Stomach (tissue), 9 donors: ENCODE data around the gene CSTF1. TPM values are rescaled to one million over a fixed set of nuclear protein-coding genes. Genes with fewer than 3 reads are reported as not detected.
A peak's percentile ranks its signal among the peaks of the same experiment; 100 is the strongest.

Experiments used
- DNase-seq, 2 donors: peaks; one replicate each; pipeline versions ENCODE4 v3.0.0 to v3.0.0-alpha.2; 2013 to 2019
- H3K27ac ChIP-seq, 5 donors: fragments of 200-600 bp in 4 of 5; sonication (generic) in 4 of 5; one replicate each; pipeline ENCODE4 v1.5.1; 2013 to 2019; ENCODE audit warnings: mild to moderate bottlenecking in 1 of 5, moderate library complexity in 1 of 5
- H3K27me3 ChIP-seq, 3 donors: fragments of 200-600 bp; sonication (generic); one replicate each; pipeline ENCODE4 v1.5.1; 2017 to 2019; ENCODE audit warnings: mixed run types in 1 of 3
- H3K36me3 ChIP-seq, 4 donors: fragments of 200-600 bp; sonication (generic); 1 replicate in 3 of 4; 2 replicates in 1 of 4; pipeline ENCODE4 v1.5.1; 2016 to 2019
- H3K4me1 ChIP-seq, 4 donors: fragments of 200-600 bp; sonication (generic); one replicate each; pipeline ENCODE4 v1.5.1; 2016 to 2019
- H3K4me3 ChIP-seq, 4 donors: fragments of 200-600 bp; sonication (generic) in 3 of 4; one replicate each; pipeline ENCODE4 v1.5.1; 2016 to 2019; ENCODE audit warnings: mild to moderate bottlenecking in 1 of 4
- H3K9me3 ChIP-seq, 4 donors: fragments of 200-600 bp; sonication (generic); one replicate each; pipeline ENCODE4 v1.5.1; 2016 to 2019
- EP300 ChIP-seq: sonication (generic); formaldehyde crosslinking; IDR thresholded peaks from one replicate; pipeline ENCODE4 v1.6.1; 2017; ENCODE audit warnings: antibody characterized with exemption
- POLR2A ChIP-seq, 4 donors: fragments of 450-650 bp; IDR thresholded peaks; one replicate each; pipeline ENCODE4 v1.6.1; 2016; ENCODE audit warnings: antibody characterized with exemption in 4 of 4, control low read depth in 2 of 4, mild to moderate bottlenecking in 1 of 4, moderate library complexity in 1 of 4
- POLR2AphosphoS5 ChIP-seq, 3 donors: sonication (generic); formaldehyde crosslinking; IDR thresholded peaks; one replicate each; pipeline ENCODE4 v1.6.1; 2016; ENCODE audit warnings: antibody characterized with exemption in 3 of 3
- WGBS, 5 donors: extraction: QIAGEN DNeasy Blood & Tissue Kit in 3 of 5; methylation state at CpG; one replicate each; pipeline versions ENCODE4 v1.1.5 to v1.1.7; 2013 to 2018; 5-methylcytosine and 5-hydroxymethylcytosine counted together
- intact Hi-C: fragments of 100-400 bp; cut with DNase I; formaldehyde crosslinking; loops from one replicate; pipeline ENCODE4 v1.15.1; 2023; ENCODE audit warnings: low total_unique reads
- polyA plus RNA-seq, 3 donors: library from polyadenylated mRNA; stranded (reverse); fragments of 200-250 nt; gene quantifications; one replicate each; pipeline ENCODE4 v1.2.3, GENCODE V29; 2013
- total RNA-seq, 5 donors: library from RNA; depleted of rRNA; stranded (reverse); fragments of >200 nt; gene quantifications; one replicate each; pipeline versions ENCODE4 v1.1.0 to v1.2.3, GENCODE V29; 2014 to 2016
- TF ChIP-seq, protein P1 (sequence below), 7 experiments: fragments of 450-650 bp in 4 of 7; fragments of 200-600 bp in 3 of 7; sonication (generic) in 3 of 7; IDR thresholded peaks; one replicate each; pipeline ENCODE4 v1.5.1; 2016 to 2019; ENCODE audit warnings: antibody characterized with exemption in 7 of 7, control low read depth in 2 of 7, mild to moderate bottlenecking in 1 of 7
- donor health status: healthy with polysubstance abuse.
- donor health status: Bipolar disorder and iron deficiency.
- donor health status: healthy.

The CSTF1 gene
- total and polyA plus RNA-seq, 8 donors: 7.1 to 86.2 (median 17.1) TPM

DNA sequence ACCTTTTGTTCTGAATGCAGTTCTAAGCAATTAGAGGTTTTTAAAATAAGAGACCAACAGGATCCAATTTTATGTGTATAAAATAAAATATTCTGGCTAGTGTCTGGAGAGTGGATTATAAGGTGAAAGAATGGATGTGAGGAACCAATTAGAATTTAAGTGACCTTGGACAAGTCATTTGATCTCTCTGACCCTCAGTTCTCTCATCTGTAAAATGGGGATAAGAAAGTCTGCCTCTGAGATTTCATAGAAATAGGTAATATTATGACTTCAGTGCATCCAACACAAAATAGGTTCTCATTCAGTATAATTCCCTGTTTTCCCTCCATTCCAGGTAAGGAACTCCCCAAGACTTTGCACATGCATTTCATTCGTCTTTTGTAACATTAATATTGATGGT lies 38.5 kb downstream of the CSTF1 start:
- DNase-seq: no peak
- no peaks in the 10 kb centered on the region for H3K36me3 ChIP-seq
- intact Hi-C loops: no loop called here
- no peak overlapping the region for H3K27ac ChIP-seq
- H3K9me3 ChIP-seq: no peaks in the 10 kb centered on the region
- no peaks in the 10 kb centered on the region for H3K27me3 ChIP-seq
- TF ChIP-seq, protein P1, sequence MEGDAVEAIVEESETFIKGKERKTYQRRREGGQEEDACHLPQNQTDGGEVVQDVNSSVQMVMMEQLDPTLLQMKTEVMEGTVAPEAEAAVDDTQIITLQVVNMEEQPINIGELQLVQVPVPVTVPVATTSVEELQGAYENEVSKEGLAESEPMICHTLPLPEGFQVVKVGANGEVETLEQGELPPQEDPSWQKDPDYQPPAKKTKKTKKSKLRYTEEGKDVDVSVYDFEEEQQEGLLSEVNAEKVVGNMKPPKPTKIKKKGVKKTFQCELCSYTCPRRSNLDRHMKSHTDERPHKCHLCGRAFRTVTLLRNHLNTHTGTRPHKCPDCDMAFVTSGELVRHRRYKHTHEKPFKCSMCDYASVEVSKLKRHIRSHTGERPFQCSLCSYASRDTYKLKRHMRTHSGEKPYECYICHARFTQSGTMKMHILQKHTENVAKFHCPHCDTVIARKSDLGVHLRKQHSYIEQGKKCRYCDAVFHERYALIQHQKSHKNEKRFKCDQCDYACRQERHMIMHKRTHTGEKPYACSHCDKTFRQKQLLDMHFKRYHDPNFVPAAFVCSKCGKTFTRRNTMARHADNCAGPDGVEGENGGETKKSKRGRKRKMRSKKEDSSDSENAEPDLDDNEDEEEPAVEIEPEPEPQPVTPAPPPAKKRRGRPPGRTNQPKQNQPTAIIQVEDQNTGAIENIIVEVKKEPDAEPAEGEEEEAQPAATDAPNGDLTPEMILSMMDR (IDR thresholded peaks at IDR 0.05): no peak
- no peak for TF ChIP-seq POLR2A (IDR thresholded peaks at IDR 0.05)
- no peak overlapping the region for H3K4me3 ChIP-seq
- H3K4me1 ChIP-seq: peaks cover 0 to 22% (median 5%) of the 10 kb centered on the region in 4 donors
- WGBS, 5 donors: 63 to 84% (median 79%) methylated on average over 1 of the region's 1 CpG

DNA sequence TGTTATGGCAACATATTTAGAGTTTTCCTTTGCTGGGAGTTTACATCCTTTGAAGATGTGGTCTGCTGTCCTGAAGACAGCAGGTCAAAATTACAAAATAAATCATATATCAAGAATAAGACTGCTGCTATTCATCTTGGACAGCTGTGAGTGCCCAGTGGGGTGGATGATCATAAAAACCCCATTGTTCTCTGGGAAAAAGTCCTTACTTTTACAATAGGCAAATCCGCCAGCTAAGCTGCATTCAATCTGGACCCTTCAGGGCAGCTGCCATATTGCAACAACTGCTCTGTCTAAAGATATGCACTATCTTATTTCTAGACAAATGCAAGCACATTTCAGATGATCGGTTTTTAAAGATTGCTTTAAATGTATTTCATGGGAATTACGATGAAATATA lies 39.0 kb downstream of the CSTF1 start:
- H3K4me1 ChIP-seq: peaks cover 0 to 22% (median 5%) of the 10 kb centered on the region in 4 donors
- H3K36me3 ChIP-seq: no peaks in the 10 kb centered on the region
- no peak for TF ChIP-seq EP300
- DNase-seq: no peak
- intact Hi-C loops: no loop called here
- no peaks in the 10 kb centered on the region for H3K27me3 ChIP-seq
- WGBS, 5 donors: 85 to 93% (median 89%) methylated on average over 3 of the region's 3 CpGs
- H3K4me3 ChIP-seq: no peak overlapping the region
- no peaks in the 10 kb centered on the region for H3K9me3 ChIP-seq
- no peak overlapping the region for H3K27ac ChIP-seq

DNA sequence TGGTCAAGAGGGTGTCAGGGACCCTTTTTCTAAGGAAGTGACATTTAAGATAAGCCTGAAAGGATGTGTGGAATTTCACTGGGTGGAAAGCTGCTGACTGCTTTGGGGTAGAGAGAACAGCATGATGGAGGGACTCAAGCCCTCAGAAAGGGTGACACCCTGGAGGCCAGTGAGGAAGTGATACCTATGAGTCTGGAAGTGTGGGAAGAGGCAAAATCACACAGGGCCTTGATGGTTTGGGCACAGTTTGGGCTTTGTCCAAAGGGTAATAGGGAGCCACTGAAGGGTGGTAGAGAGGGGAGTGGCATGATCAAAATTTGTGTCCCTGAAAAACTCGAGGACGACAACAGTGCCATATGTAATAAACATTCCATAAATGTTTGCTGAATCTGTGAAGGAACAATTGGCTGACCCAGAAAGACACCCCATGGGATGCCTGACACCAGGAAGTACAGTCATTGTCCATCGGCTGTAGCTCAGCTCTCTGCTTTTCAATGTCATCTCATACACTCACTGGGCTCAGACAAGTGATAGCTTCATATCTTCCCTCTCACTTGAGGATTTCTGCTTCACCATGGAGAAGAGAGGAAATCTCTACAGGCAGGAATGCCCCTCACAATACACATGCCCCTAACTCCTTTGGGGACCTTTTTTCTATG lies 40.9 kb downstream of the CSTF1 start:
- Histone ChIP-seq H3K9me3 (no peaks in the 10 kb centered on the region), H3K4me3 (no peak overlapping the region), H3K27me3 (no peaks in the 10 kb centered on the region), H3K36me3 (no peaks in the 10 kb centered on the region), H3K4me1 (peaks cover 0 to 22% (median 5%) of the 10 kb centered on the region in 4 donors), H3K27ac (no peak overlapping the region)
- intact Hi-C loops: no loop called here
- TF ChIP-seq, protein P1 (IDR thresholded peaks at IDR 0.05): no peak
- no peak for TF ChIP-seq POLR2A (IDR thresholded peaks at IDR 0.05)
- TF ChIP-seq EP300: no peak
- TF ChIP-seq POLR2AphosphoS5 (IDR thresholded peaks at IDR 0.05): no peak
- 60 to 76% (median 65%) methylated on average over 3 of the region's 3 CpGs for WGBS, 5 donors
- no peak for DNase-seq

DNA sequence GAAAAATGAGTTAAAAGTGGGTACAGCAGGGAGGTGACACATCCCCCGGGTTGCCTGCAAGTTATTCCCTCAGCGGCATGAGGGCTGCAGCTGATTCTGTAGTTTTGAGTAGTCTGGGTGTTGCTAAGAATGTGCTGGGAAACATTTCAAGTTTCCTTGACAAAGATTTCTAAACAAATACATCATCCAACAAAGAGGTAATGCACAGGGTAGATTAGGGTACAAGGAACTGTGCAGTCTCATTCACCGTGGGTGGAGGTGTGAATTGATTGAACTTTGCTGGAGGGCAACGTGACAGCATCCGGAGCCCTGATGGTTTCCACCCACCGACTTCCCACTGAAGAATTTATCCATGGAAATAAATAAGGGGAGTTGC lies 41.4 kb downstream of the CSTF1 start:
- intact Hi-C loops: no loop called here
- H3K27me3 ChIP-seq: no peaks in the 10 kb centered on the region
- no peak overlapping the region for H3K27ac ChIP-seq
- WGBS, 5 donors: 39 to 48% (median 44%) methylated on average over 5 to 6 of the region's 6 CpGs
- H3K4me3 ChIP-seq: no peak overlapping the region
- H3K4me1 ChIP-seq: peaks cover 0 to 18% (median 5%) of the 10 kb centered on the region in 4 donors
- H3K36me3 ChIP-seq: no peaks in the 10 kb centered on the region
- TF ChIP-seq EP300 (no peak), POLR2A (IDR thresholded peaks at IDR 0.05) (no peak), POLR2AphosphoS5 (IDR thresholded peaks at IDR 0.05) (no peak)
- TF ChIP-seq, protein P1 (IDR thresholded peaks at IDR 0.05): no peak
- H3K9me3 ChIP-seq: no peaks in the 10 kb centered on the region
- DNase-seq: peak in 1 of 2 donors; percentile 42

DNA sequence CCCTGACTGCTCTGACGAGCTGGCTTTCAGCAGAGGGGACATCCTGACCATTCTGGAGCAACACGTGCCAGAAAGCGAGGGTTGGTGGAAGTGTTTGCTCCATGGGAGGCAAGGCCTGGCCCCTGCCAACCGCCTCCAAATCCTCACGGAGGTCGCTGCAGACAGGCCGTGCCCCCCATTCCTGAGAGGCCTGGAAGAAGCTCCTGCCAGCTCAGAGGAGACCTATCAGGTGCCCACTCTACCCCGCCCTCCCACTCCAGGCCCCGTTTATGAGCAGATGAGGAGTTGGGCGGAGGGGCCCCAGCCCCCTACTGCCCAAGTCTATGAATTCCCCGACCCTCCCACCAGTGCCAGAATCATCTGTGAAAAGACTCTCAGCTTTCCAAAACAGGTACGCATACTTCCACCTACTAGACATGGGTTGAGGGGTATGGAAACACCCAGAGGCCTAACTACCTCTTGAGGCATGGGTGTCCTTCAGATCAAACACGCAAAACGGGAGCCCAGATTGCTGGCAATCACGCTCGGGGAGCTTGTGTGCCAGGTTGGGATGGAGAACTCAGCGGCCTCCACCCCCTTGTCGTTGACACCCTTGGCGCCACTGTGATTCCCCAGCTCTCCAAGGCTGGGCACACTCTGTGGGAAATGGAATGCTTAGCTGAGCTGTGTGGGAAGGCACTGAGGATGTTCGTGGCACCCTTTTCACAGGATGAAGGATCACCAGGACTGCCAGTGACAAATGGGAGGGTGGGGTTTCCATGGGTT lies 44.9 kb downstream of the CSTF1 start:
- no peak overlapping the region for H3K4me3 ChIP-seq
- H3K36me3 ChIP-seq: no peaks in the 10 kb centered on the region
- 79 to 86% (median 84%) methylated on average over 14 to 20 of the region's 20 CpGs for WGBS, 5 donors
- no peaks in the 10 kb centered on the region for H3K27me3 ChIP-seq
- H3K4me1 ChIP-seq: peaks cover 0 to 24% (median 11%) of the 10 kb centered on the region in 4 donors
- no peak overlapping the region for H3K27ac ChIP-seq
- TF ChIP-seq EP300: no peak
- DNase-seq: no peak
- intact Hi-C loops: no loop called here
- no peaks in the 10 kb centered on the region for H3K9me3 ChIP-seq
